ENCODE measurements around the gene WDR82.
A peak's percentile ranks its signal among the peaks of the same experiment; 100 is the strongest.
"Not testable (repeated sequence)": the region's sequence is repeated elsewhere in the genome, so short reads cannot be mapped to it uniquely, and the experiment has no call there.

The WDR82 gene

DNA sequence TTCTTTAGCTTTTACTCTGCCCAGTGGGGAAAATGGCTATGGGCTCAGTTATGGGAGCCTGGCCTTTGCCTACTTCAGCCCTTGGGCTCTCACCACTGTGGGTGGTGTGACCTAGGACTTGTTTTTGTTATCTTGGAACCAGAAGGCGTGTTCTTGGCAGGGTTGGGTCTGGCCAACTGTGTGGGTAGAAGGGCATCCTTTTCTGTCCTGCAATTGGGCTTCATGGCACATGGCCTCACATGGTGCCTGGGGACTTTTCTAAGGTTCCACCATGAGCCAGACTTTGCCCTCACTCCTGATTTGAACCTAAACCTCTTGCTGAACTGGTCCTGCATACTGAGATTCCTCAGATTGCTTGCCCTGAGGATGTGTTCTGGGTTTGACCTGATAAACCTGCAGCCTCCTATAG is 10.9 kb upstream of the WDR82 start:
- no peak for DNase-seq (ENCODE audit: low read depth)

DNA sequence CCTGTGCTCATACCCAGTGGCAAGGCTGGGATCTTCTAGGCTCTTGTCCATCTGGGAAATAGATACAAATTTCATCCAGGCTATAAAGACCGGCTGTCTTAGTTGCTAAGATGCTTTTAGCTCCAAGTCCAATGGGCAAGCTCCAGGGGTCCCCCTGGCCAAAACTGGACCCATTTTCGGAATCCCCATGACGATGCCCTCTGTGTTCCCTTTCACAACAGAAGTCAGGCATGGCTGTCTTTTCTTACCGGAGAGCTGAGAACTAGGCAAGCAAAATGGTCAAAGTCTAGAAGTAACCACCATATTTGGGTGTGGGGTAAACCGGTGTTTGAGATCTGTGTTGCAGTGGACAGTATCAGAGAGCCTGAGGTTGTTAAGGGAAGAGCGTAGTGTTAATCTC is 10.2 kb upstream of the WDR82 start:
- no peak for DNase-seq (ENCODE audit: low read depth)

- DNase-seq (ENCODE audit: low read depth), result no peak
These were observed 8.3 kb upstream of the WDR82 start for GRCh38 chr3:52286777-52287110.

- not testable (repeated sequence) for DNase-seq (ENCODE audit: low read depth)
These were observed 5.6 kb upstream of the WDR82 start for GRCh38 chr3:52284051-52284450.

GRCh38 chr3:52283306-52283705 is 4.9 kb upstream of the WDR82 start:
- DNase-seq (ENCODE audit: low read depth), result no peak

DNA sequence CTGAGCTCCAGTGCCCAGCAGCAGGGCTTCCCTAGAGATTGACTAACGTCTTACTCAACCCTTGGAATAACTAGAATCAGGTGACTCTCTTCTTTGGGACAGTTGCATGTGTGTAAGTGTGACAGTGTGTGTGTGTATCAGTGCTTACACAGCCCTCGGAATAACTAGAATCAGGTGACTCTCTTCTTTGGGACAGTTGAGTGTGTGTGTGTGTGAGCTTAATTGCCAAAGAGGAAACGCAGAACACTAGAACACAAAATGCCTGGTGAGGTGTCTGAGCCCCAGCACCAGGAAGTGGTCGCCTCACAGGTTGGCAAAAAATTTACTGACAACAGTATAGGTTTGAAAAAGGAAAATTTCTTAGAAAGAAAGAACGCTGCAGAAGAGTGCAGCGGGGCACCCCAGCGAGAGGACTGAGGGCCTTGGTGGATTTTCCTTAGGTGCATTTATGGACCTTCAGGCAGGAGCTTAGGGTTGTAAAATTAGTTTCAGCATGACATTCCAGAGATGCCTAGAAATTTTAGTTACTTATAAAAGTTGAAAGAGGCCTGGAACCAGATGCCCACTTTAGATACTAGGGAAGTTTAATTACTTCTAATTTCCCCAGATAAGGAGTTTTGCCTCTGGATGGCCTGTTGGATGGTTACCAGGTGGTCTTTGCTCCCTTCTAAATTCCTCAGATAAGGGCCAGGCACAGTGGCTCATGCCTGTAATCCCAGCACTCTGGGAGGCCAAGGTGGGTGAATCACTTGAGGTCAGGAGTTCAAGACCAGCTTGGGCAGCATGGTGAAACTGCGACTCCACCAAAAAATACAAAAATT is 3.7 kb upstream of the WDR82 start:
- peak; percentile 15 for DNase-seq (ENCODE audit: low read depth)

DNA sequence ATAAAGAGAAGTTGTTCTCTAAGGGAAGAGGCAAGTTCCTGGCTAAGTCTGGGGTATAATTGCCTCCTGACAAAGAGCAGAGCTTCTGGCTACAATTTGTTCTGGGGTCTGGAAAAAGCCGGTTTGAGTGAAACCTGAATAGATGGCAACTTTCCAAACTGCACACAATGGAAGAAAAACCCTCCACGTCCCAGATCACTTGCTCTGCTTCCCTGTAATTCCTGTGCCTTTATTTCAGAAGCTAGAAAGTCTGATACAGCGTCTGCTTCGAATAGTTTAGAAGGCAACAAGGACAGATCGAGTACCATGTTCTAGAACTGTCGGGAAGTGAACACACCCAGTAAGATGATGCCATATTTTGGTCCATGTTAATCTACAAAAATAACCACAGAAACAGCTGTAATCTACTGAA is 1.6 kb upstream of the WDR82 start:
- DNase-seq (ENCODE audit: low read depth), result no peak

DNA sequence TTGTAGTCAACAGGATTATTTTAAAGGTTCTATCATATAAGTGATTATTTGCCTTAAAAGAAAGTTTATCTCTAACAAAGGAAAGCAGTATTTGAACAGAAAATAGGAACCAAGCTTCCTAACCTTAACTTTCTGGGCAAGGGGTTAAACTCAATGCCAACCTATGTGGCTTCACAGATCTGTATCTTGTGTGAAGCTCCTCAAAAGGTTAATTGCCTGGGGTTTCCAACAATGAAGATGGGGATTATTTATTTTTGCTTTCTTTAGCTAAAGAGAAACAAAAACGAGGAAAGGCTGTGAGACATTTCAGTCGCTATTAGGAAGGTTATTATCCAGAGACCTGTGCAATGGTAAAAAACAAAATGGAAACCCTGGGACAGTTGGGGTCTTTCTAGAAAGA is 1.1 kb upstream of the WDR82 start:
- no peak for DNase-seq (ENCODE audit: low read depth)

DNA sequence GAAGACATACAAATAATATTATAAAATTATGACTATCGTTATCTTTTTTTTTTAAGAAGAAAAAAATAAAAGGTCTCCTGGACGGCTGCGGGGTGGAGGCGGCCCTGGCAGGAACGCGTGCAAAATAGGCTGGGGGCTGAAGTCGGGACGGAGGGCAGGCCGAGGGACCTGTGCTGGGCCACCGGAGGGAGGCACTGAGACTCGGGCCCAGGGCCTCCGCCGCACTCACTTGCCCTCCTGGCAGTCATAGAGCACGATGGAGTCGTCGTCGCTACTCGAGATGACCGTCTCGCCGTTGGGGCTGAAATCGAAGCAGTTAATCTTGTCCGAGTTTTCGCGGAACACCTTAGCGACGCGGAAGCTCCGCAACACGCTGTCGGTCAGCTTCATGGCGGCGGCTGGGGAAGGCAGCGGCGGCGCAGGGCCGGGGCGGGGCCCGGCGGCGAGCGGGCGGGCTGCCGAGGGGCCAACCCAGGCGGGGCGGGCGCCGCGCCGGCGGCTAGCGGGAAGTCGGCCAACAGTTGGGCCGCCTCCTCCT is 408 bp downstream of the WDR82 start:
- DNase-seq (ENCODE audit: low read depth), result no peak

DNA sequence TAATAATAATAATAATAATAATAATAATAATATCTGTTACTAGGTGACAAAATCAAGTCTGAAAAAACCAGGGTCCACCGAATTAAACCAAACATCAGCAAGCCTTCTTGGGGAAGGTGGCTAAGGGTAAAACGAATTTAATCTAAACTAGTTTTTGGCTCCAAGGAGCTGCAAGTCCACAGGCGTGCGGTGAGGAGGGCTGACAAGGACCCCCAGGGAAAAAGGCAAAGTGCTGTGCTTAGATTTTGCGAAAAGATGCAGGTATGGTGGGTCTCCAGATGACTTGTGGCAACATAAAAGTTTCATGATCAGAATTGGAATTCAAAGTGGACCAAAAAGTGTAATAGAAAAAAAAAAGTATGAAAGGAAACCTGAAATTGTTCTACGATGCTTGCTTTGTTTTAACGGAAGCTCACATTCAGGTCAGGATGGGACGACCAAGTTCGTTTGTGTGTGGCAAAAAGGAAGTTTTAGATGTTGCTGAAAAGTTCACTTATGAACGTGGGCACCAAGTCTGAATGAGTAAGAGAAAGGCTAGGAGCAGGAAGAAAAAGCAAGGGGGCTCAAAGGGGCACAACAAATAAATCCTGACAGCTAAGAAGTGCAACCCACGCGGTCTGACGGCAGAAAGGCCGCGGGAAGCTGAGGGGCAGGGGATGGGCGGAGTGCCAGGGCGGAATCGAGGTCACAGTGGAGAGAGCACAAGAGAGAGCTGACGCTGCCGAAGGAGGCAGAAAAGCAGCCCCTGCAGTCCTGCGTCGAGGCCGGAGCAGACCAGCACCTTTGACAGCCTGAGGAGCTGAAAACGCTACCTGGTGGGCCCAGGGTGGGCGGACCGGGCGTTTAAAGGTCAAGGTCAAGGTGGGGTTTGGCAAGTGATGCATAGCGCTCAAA is 1.1 kb downstream of the WDR82 start:
- peak; percentile 71 for DNase-seq (ENCODE audit: low read depth)

DNA sequence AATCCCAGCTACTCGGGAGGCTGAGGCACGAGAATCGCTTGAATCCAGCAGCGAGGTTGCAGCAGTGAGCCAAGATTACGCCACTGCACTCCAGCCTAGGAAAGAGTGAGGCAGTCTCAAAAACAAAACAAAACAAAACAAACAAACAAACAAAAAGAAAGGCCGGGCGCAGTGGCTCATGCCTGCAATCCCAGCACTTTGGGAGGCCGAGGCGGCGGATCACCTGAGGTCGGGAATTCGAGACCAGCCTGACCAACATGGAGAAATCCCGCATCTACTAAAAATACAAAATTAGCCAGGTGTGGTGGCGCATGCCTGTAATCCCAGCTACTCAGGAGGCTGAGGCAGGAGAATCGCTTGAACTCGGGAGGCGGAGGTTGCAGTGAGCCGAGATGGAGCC is 3.7 kb downstream of the WDR82 start:
- DNase-seq (ENCODE audit: low read depth), result not testable (repeated sequence)

DNA sequence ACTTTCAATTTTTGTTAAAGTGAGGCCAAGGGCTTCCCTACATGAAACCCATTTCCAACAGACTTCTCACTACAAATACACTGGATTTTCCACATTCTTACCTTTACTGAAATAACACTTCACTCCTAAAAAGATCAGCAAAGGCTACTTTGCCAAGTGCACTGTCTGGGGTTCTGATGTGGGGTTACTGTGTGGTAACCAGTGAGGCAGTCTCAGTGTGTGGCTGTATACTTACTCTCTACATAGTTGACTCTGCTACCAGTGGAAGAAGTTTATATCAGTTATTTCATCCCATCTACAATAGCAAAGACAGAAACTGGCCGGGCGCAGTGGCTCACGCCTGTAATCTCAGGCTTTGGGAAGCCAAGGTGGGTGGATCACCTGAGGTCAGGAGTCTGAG is 5.6 kb downstream of the WDR82 start:
- no peak for DNase-seq (ENCODE audit: low read depth)

- DNase-seq (ENCODE audit: low read depth), result not testable (repeated sequence)
These were observed 6.3 kb downstream of the WDR82 start for GRCh38 chr3:52272172-52272571.

DNA sequence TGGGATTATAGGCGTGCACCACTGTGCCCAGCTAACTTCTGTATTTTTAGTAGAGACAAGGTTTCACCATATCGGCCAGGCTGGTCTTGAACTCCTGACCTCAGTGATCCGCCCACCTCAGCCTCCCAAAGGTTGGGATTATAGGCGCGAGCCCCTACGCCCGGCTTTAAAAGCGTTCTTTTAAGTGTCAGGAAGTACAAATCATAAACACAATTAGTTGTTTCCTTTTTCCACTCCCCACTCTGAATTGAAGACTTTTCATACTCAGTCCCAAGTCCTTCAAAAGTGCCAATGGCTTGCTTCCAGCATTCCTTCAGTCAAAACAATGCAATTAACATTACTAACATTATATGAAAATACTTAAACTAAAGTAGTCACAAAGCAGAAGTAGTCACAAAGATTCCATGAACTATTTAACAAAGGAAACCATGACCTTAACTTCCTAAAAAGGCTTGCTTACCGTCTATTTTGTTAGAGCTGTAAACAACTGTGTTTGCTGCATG is 8.1 kb downstream of the WDR82 start:
- DNase-seq (ENCODE audit: low read depth), result no peak

GRCh38 chr3:52269776-52270175 is 8.7 kb downstream of the WDR82 start:
- no peak for DNase-seq (ENCODE audit: low read depth)

DNA sequence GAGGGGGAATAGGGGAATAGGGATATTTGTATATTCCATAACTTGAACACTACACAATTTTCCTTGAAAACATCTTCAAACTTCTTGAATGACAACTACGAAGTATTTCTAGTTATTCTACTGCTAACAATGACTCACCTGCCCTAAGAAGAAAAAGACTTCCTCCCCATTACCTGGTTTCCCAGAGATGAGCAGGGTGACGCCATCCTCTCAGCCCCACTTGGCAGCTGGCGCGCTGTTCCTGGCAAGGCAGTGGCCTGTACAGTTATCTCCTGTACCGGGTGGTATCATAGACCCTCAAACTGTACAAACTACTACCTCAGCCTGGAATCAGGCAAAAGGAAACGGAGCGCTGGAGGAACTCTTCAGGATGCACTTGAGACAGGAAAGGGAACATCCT is 10.4 kb downstream of the WDR82 start:
- no peak for DNase-seq (ENCODE audit: low read depth)

DNA sequence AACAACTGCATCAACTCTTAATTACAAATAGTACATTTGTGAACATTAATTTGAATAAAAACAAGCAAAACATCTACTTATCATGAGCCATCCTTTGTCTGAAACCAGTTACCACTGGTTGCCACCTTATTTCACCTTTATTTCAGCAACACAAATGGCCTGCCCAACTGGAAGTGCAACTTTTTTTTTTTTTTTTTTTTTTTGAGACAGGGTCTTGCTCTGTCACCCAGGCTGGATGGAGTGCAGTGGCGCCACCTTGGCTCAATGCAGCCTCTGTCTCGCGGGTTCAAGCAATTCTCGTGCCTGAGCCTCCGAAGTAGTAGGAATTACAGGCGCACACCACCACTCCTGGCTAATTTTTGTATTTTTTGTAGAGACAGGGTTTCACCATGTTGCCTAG is 13.1 kb downstream of the WDR82 start:
- no peak for DNase-seq (ENCODE audit: low read depth)

DNA sequence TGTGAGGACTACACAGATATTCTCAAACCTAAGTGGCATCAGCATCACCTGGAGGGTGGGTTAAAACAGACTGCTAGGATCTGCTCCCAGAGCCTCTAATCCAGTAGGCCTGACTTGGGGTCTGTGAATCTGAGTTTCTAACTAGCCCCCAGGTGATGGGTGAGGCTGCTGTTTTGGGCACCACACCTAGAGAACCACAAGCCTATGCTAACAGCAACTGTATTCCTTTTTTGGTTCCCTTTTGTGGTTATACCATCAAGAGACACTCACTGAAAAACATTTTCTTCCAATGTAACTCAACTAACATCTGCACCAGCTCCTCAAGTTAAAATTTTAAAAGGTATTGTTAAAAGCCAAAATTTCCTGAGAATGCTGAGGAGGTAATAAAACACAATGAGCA is 16.0 kb downstream of the WDR82 start:
- no peak for DNase-seq (ENCODE audit: low read depth)

DNA sequence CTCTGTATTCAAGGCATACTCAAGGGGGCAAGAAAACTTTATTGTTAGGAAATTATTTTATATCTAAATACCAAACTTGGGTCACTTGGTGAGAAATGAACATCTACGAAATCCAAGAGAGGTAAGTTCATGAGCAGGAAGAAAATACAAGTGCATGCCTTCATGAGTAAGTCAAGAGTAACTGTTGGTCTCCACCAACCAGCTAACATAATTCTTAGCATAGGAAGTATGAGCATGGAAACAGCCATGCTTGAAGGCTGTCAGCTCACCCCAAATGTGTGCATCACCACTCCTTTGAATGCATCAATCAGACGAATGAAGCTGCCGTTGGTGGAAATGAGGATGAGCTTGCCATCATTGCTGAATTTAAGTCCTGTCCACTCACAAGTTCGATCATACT is 19.0 kb downstream of the WDR82 start:
- no peak for DNase-seq (ENCODE audit: low read depth)

DNA sequence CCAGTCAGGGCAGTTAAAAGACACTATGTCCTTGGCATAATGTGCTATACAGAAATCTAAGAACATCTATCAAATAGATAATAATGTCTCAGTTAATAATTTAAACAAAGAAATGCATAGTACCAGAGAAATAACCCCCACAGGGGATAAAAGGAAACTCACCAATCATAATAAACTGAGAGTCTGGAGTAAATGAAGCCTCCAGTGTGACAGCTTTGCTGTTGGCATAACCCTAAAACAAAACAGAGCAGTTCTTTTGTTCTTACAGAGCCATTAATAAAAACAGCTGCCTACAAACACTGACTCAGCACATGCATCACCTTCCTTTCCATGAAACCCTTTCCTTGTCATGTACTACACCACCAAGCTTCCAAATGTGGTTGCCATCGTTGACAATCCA is 19.4 kb downstream of the WDR82 start:
- no peak for DNase-seq (ENCODE audit: low read depth)

GRCh38 chr3:52257911-52258310 is 20.5 kb downstream of the WDR82 start:
- DNase-seq (ENCODE audit: low read depth), result no peak

GRCh38 chr3:52256622-52257021 is 21.8 kb downstream of the WDR82 start:
- DNase-seq (ENCODE audit: low read depth), result no peak

DNA sequence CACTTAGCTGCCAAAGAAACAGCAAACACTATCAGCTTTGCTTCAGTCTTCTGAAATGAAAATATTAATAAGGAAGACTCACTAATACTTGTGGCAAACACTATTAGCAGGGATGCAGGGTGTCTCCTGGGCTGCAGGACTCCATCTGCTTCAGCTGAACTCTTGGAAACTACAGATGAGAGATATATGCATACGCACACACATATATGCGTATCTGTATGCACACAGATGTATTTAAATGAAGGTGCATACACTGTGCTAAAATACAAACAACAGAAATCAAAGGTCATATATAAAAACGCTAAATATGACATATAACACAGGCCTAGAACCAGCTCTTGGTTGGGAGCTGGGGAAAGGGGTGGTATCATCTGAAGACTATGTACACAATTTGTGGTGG is 22.3 kb downstream of the WDR82 start:
- DNase-seq (ENCODE audit: low read depth), result no peak
